Panc1 (cell line): ENCODE measurements around the gene ANP32A.

ENCODE experiments used
- POLR2AphosphoS5 ChIP-seq: IDR thresholded peaks from 2 replicates; pipeline ENCODE4 v1.6.1; 2012; ENCODE audit warnings: mild to moderate bottlenecking, low read depth, low read length, moderate library complexity
- TF ChIP-seq, protein P1 (sequence below): fragments of 450-650 bp; IDR thresholded peaks from 2 replicates; pipeline ENCODE4 v1.5.1; 2017; ENCODE audit warnings: mild to moderate bottlenecking
- TF ChIP-seq, protein P2 (sequence below), 2 experiments: IDR thresholded peaks; 2 replicates each; pipeline ENCODE4 v1.6.1; 2011 to 2012; ENCODE audit warnings: low read depth in 2 of 2, control low read depth in 1 of 2, low read length in 1 of 2, mild to moderate bottlenecking in 1 of 2, moderate library complexity in 1 of 2; ENCODE audit not compliant: insufficient read depth in 1 of 2

DNA sequence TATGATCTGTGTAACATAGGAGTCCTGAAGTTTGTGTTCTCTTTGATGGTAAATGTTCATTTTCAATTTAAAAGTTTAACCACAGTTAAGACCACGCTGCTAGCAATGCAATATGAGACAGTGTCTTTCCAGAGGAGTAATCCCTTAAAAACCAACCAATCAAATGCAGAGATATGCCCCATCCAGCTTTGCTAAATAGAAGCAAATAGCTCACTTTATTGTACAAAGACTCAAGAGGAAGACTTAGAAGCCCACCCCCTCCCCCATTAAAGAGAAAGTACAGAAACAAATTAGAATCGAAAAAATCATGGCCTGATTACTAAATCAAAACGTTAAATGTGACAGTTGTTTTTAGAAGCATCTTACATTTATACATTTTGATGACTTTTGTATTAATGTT lies 2.1 kb upstream of the ANP32A start:
- TF ChIP-seq, protein P1, sequence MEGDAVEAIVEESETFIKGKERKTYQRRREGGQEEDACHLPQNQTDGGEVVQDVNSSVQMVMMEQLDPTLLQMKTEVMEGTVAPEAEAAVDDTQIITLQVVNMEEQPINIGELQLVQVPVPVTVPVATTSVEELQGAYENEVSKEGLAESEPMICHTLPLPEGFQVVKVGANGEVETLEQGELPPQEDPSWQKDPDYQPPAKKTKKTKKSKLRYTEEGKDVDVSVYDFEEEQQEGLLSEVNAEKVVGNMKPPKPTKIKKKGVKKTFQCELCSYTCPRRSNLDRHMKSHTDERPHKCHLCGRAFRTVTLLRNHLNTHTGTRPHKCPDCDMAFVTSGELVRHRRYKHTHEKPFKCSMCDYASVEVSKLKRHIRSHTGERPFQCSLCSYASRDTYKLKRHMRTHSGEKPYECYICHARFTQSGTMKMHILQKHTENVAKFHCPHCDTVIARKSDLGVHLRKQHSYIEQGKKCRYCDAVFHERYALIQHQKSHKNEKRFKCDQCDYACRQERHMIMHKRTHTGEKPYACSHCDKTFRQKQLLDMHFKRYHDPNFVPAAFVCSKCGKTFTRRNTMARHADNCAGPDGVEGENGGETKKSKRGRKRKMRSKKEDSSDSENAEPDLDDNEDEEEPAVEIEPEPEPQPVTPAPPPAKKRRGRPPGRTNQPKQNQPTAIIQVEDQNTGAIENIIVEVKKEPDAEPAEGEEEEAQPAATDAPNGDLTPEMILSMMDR, result no peak
- TF ChIP-seq, protein P2, sequence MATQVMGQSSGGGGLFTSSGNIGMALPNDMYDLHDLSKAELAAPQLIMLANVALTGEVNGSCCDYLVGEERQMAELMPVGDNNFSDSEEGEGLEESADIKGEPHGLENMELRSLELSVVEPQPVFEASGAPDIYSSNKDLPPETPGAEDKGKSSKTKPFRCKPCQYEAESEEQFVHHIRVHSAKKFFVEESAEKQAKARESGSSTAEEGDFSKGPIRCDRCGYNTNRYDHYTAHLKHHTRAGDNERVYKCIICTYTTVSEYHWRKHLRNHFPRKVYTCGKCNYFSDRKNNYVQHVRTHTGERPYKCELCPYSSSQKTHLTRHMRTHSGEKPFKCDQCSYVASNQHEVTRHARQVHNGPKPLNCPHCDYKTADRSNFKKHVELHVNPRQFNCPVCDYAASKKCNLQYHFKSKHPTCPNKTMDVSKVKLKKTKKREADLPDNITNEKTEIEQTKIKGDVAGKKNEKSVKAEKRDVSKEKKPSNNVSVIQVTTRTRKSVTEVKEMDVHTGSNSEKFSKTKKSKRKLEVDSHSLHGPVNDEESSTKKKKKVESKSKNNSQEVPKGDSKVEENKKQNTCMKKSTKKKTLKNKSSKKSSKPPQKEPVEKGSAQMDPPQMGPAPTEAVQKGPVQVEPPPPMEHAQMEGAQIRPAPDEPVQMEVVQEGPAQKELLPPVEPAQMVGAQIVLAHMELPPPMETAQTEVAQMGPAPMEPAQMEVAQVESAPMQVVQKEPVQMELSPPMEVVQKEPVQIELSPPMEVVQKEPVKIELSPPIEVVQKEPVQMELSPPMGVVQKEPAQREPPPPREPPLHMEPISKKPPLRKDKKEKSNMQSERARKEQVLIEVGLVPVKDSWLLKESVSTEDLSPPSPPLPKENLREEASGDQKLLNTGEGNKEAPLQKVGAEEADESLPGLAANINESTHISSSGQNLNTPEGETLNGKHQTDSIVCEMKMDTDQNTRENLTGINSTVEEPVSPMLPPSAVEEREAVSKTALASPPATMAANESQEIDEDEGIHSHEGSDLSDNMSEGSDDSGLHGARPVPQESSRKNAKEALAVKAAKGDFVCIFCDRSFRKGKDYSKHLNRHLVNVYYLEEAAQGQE (IDR thresholded peaks at IDR 0.05; ENCODE audit: insufficient read depth in 1 of 2, low read depth in 2 of 2, low read length in 1 of 2), result no peak
- no peak for TF ChIP-seq POLR2AphosphoS5
